SJCRH30 (cell line): Measurements from ENCODE around the gene SLC17A3. TPM values are rescaled to one million over a fixed set of nuclear protein-coding genes. Genes with fewer than 3 reads are reported as not detected.

Experiments used
- DNase-seq, 2 experiments: peaks; one replicate each; pipeline ENCODE4 v3.0.0-alpha.2; 2015 to 2020
- H3K27ac ChIP-seq: fragments of 250-450 bp; sonication (Bioruptor Pico); 2 replicates; pipeline ENCODE4 v1.5.1; 2020; ENCODE audit warnings: mild to moderate bottlenecking, moderate library complexity
- H3K27me3 ChIP-seq: fragments of 250-450 bp; sonication (Bioruptor Pico); 2 replicates; pipeline ENCODE4 v1.5.1; 2020; ENCODE audit warnings: mild to moderate bottlenecking, moderate library complexity
- H3K36me3 ChIP-seq: fragments of 250-450 bp; sonication (Bioruptor Pico); 2 replicates; pipeline ENCODE4 v1.5.1; 2020; ENCODE audit warnings: mild to moderate bottlenecking, moderate library complexity
- H3K4me1 ChIP-seq: fragments of 250-450 bp; sonication (Bioruptor Pico); 2 replicates; pipeline ENCODE4 v1.5.1; 2020; ENCODE audit warnings: mild to moderate bottlenecking, moderate library complexity
- H3K4me3 ChIP-seq: fragments of 250-450 bp; sonication (Bioruptor Pico); 2 replicates; pipeline ENCODE4 v1.5.1; 2020; ENCODE audit warnings: mild to moderate bottlenecking, moderate library complexity
- H3K9me3 ChIP-seq: fragments of 250-450 bp; sonication (Bioruptor Pico); replicated peaks from 2 replicates; pipeline ENCODE4 v1.5.1; 2020; ENCODE audit warnings: mild to moderate bottlenecking, moderate library complexity
- total RNA-seq: library from RNA; depleted of rRNA; stranded (reverse); fragments of >200 nt; shearing (Covaris generic); gene quantifications from 2 replicates; pipeline ENCODE4 v1.2.3, GENCODE V29; 2014

The SLC17A3 gene
- total RNA-seq, 1 experiment from 2014 or later, result not detected

GRCh38 chr6:25878721-25879322, 4.8 kb upstream of the SLC17A3 start:
- no peaks in the 10 kb centered on the region for H3K36me3 ChIP-seq
- no peak overlapping the region for H3K27ac ChIP-seq
- H3K4me3 ChIP-seq, result no peak overlapping the region
- H3K9me3 ChIP-seq, result no peaks in the 10 kb centered on the region
- H3K27me3 ChIP-seq, result no peaks in the 10 kb centered on the region
- no peak for DNase-seq
- H3K4me1 ChIP-seq, result no peaks in the 10 kb centered on the region

GRCh38 chr6:25875926-25876602, 2.0 kb upstream of the SLC17A3 start:
- H3K27me3 ChIP-seq, result no peaks in the 10 kb centered on the region

GRCh38 chr6:25875563-25875905, 1.5 kb upstream of the SLC17A3 start:
- no peak overlapping the region for H3K4me3 ChIP-seq
- H3K27me3 ChIP-seq, result no peaks in the 10 kb centered on the region
- no peak overlapping the region for H3K27ac ChIP-seq
- no peaks in the 10 kb centered on the region for H3K4me1 ChIP-seq
- H3K36me3 ChIP-seq, result no peaks in the 10 kb centered on the region
- H3K9me3 ChIP-seq, result no peaks in the 10 kb centered on the region
- no peak for DNase-seq

More at GRCh38 chr6:25875926-25876602, 2.0 kb upstream of the SLC17A3 start:
- H3K4me1 ChIP-seq, result no peaks in the 10 kb centered on the region
- H3K27ac ChIP-seq, result no peak overlapping the region
- H3K9me3 ChIP-seq, result no peaks in the 10 kb centered on the region
- no peaks in the 10 kb centered on the region for H3K36me3 ChIP-seq
- no peak overlapping the region for H3K4me3 ChIP-seq
- no peak for DNase-seq

GRCh38 chr6:25874822-25875562, 949 bp upstream of the SLC17A3 start:
- no peaks in the 10 kb centered on the region for H3K27me3 ChIP-seq
- no peaks in the 10 kb centered on the region for H3K4me1 ChIP-seq
- no peaks in the 10 kb centered on the region for H3K9me3 ChIP-seq
- no peaks in the 10 kb centered on the region for H3K36me3 ChIP-seq
- no peak overlapping the region for H3K4me3 ChIP-seq
- H3K27ac ChIP-seq, result no peak overlapping the region
- no peak for DNase-seq

GRCh38 chr6:25872814-25873213, 1.2 kb downstream of the SLC17A3 start:
- no peaks in the 10 kb centered on the region for H3K9me3 ChIP-seq
- no peak overlapping the region for H3K4me3 ChIP-seq
- no peaks in the 10 kb centered on the region for H3K36me3 ChIP-seq
- no peak overlapping the region for H3K27ac ChIP-seq
- no peak for DNase-seq
- H3K27me3 ChIP-seq, result no peaks in the 10 kb centered on the region
- no peaks in the 10 kb centered on the region for H3K4me1 ChIP-seq

GRCh38 chr6:25869840-25870239, 4.2 kb downstream of the SLC17A3 start:
- no peak overlapping the region for H3K27ac ChIP-seq
- no peak for DNase-seq

GRCh38 chr6:25868436-25869183, 5.4 kb downstream of the SLC17A3 start:
- H3K36me3 ChIP-seq, result no peaks in the 10 kb centered on the region
- DNase-seq, result no peak

More at GRCh38 chr6:25869840-25870239, 4.2 kb downstream of the SLC17A3 start:
- H3K4me1 ChIP-seq, result no peaks in the 10 kb centered on the region
- no peak overlapping the region for H3K4me3 ChIP-seq
- no peaks in the 10 kb centered on the region for H3K36me3 ChIP-seq
- H3K9me3 ChIP-seq, result no peaks in the 10 kb centered on the region
- no peaks in the 10 kb centered on the region for H3K27me3 ChIP-seq

GRCh38 chr6:25866011-25866410, 8.0 kb downstream of the SLC17A3 start:
- Histone ChIP-seq H3K36me3 (no peaks in the 10 kb centered on the region), H3K27me3 (no peaks in the 10 kb centered on the region), H3K9me3 (no peaks in the 10 kb centered on the region), H3K4me1 (no peaks in the 10 kb centered on the region), H3K4me3 (no peak overlapping the region), H3K27ac (no peak overlapping the region)
- DNase-seq, result no peak

More at GRCh38 chr6:25868436-25869183, 5.4 kb downstream of the SLC17A3 start:
- Histone ChIP-seq H3K4me3 (no peak overlapping the region), H3K9me3 (no peaks in the 10 kb centered on the region), H3K27me3 (no peaks in the 10 kb centered on the region), H3K27ac (no peak overlapping the region), H3K4me1 (no peaks in the 10 kb centered on the region)

GRCh38 chr6:25863360-25863759, 10.7 kb downstream of the SLC17A3 start:
- H3K27ac ChIP-seq, result no peak overlapping the region
- no peak overlapping the region for H3K4me3 ChIP-seq
- DNase-seq, result no peak
- no peaks in the 10 kb centered on the region for H3K36me3 ChIP-seq
- no peaks in the 10 kb centered on the region for H3K27me3 ChIP-seq
- H3K4me1 ChIP-seq, result no peaks in the 10 kb centered on the region
- no peaks in the 10 kb centered on the region for H3K9me3 ChIP-seq

GRCh38 chr6:25862199-25862598, 11.8 kb downstream of the SLC17A3 start:
- H3K4me1 ChIP-seq, result no peaks in the 10 kb centered on the region
- H3K9me3 ChIP-seq, result no peaks in the 10 kb centered on the region
- no peaks in the 10 kb centered on the region for H3K36me3 ChIP-seq
- no peak for DNase-seq
- no peak overlapping the region for H3K27ac ChIP-seq
- no peak overlapping the region for H3K4me3 ChIP-seq
- no peaks in the 10 kb centered on the region for H3K27me3 ChIP-seq

- H3K4me1 ChIP-seq, result no peaks in the 10 kb centered on the region
- no peaks in the 10 kb centered on the region for H3K36me3 ChIP-seq
- H3K27me3 ChIP-seq, result no peaks in the 10 kb centered on the region
- no peak overlapping the region for H3K4me3 ChIP-seq
- H3K9me3 ChIP-seq, result no peaks in the 10 kb centered on the region
- no peak overlapping the region for H3K27ac ChIP-seq
- no peak for DNase-seq
Measured at GRCh38 chr6:25852756-25853155, 21.3 kb downstream of the SLC17A3 start.

GRCh38 chr6:25851961-25852360, 22.1 kb downstream of the SLC17A3 start:
- H3K4me1 ChIP-seq, result no peaks in the 10 kb centered on the region
- H3K9me3 ChIP-seq, result no peaks in the 10 kb centered on the region
- no peak overlapping the region for H3K4me3 ChIP-seq
- H3K27me3 ChIP-seq, result no peaks in the 10 kb centered on the region
- no peak for DNase-seq
- H3K27ac ChIP-seq, result no peak overlapping the region
- no peaks in the 10 kb centered on the region for H3K36me3 ChIP-seq

- Histone ChIP-seq H3K9me3 (no peaks in the 10 kb centered on the region), H3K36me3 (no peaks in the 10 kb centered on the region), H3K27ac (no peak overlapping the region), H3K4me3 (no peak overlapping the region), H3K4me1 (no peaks in the 10 kb centered on the region), H3K27me3 (no peaks in the 10 kb centered on the region)
- DNase-seq, result no peak
Measured at GRCh38 chr6:25844518-25844917, 29.5 kb downstream of the SLC17A3 start.

GRCh38 chr6:25842526-25842925, 31.5 kb downstream of the SLC17A3 start:
- no peak for DNase-seq
- Histone ChIP-seq H3K36me3 (no peaks in the 10 kb centered on the region), H3K27me3 (no peaks in the 10 kb centered on the region), H3K4me1 (no peaks in the 10 kb centered on the region), H3K4me3 (no peak overlapping the region), H3K27ac (no peak overlapping the region), H3K9me3 (no peaks in the 10 kb centered on the region)
